NCI-H187 treated with DMSO at 0.1 percent for 48 hours (cell line): ENCODE results near the gene ALDH16A1.

ENCODE experiments used
- DNase-seq: peaks from one replicate; lab custom pipeline; 2025; lab: John Stamatoyannopoulos, UW

ALDH16A1 gene

GRCh38 chr19:49515767-49516166, 62.7 kb downstream of the ALDH16A1 start:
- DNase-seq: no peak

GRCh38 chr19:49518033-49518432, 65.0 kb downstream of the ALDH16A1 start:
- no peak for DNase-seq
